GM18951 (cell line): Measurements from ENCODE around the gene HAS3.
"Not testable (repeated sequence)": the region's sequence is repeated elsewhere in the genome, so short reads cannot be mapped to it uniquely, and the experiment has no call there.

ENCODE experiments used
- POLR2A ChIP-seq: IDR thresholded peaks from 4 replicates; pipeline ENCODE4 v1.6.1; 2011; ENCODE audit warnings: mild to moderate bottlenecking; ENCODE audit not compliant: insufficient read length, insufficient read depth; ENCODE audit errors: extremely low read depth
- in situ Hi-C: fragments of 300-500 bp; cut with MboI; formaldehyde crosslinking; loops from one replicate; pipeline ENCODE4 v1.12.0; 2022; ENCODE audit warnings: low sequenced_read_pairs, mixed read lengths, inconsistent platforms; ENCODE audit not compliant: unreplicated experiment

The HAS3 gene

GRCh38 chr16:69114976-69115355 lies 9.5 kb downstream of the HAS3 start:
- TF ChIP-seq POLR2A, result no peak
- in situ Hi-C loops, result loop anchor here (25.0 kb wide), 2 partner anchors 203 to 278 kb away; partner anchors contain the start of gene TANGO6

GRCh38 chr16:69115361-69115760 lies 9.9 kb downstream of the HAS3 start:
- TF ChIP-seq POLR2A, result no peak
- in situ Hi-C loops, result loop anchor here (25.0 kb wide), 2 partner anchors 203 to 278 kb away; partner anchors contain the start of gene TANGO6

- in situ Hi-C loops, result loop anchor here (25.0 kb wide), 2 partner anchors 204 to 279 kb away; partner anchors contain the start of gene TANGO6
These were observed 10.4 kb downstream of the HAS3 start for GRCh38 chr16:69115837-69116236.

GRCh38 chr16:69116256-69116875 lies 10.9 kb downstream of the HAS3 start:
- in situ Hi-C loops, result loop anchor here (25.0 kb wide), 2 partner anchors 204 to 279 kb away; partner anchors contain the start of gene TANGO6
- no peak for TF ChIP-seq POLR2A

More at GRCh38 chr16:69115837-69116236, 10.4 kb downstream of the HAS3 start:
- no peak for TF ChIP-seq POLR2A

- in situ Hi-C loops, result loop anchor here (25.0 kb wide), 2 partner anchors 205 to 280 kb away; partner anchors contain the start of gene TANGO6
These were observed 11.5 kb downstream of the HAS3 start for GRCh38 chr16:69116906-69117305.

GRCh38 chr16:69118468-69118867 lies 13.0 kb downstream of the HAS3 start:
- in situ Hi-C loops, result loop anchor here (25.0 kb wide), 2 partner anchors 206 to 281 kb away; partner anchors contain the start of gene TANGO6
- TF ChIP-seq POLR2A, result no peak

More at GRCh38 chr16:69116906-69117305, 11.5 kb downstream of the HAS3 start:
- no peak for TF ChIP-seq POLR2A

- no peak for TF ChIP-seq POLR2A
- in situ Hi-C loops, result loop anchor here (25.0 kb wide), 2 partner anchors 207 to 282 kb away; partner anchors contain the start of gene TANGO6
These were observed 13.5 kb downstream of the HAS3 start for GRCh38 chr16:69118994-69119393.

GRCh38 chr16:69119536-69119935 lies 14.1 kb downstream of the HAS3 start:
- TF ChIP-seq POLR2A, result no peak
- in situ Hi-C loops, result loop anchor here (25.0 kb wide), 2 partner anchors 207 to 282 kb away; partner anchors contain the start of gene TANGO6

GRCh38 chr16:69120096-69120664 lies 14.7 kb downstream of the HAS3 start:
- no peak for TF ChIP-seq POLR2A
- in situ Hi-C loops, result loop anchor here (25.0 kb wide), 2 partner anchors 208 to 283 kb away; partner anchors contain the start of gene TANGO6

GRCh38 chr16:69123910-69124309 lies 18.5 kb downstream of the HAS3 start:
- TF ChIP-seq POLR2A, result no peak

GRCh38 chr16:69124406-69124805 lies 19.0 kb downstream of the HAS3 start:
- in situ Hi-C loops, result loop anchor here (25.0 kb wide), 2 partner anchors 212 to 287 kb away; partner anchors contain the start of gene TANGO6

More at GRCh38 chr16:69123910-69124309, 18.5 kb downstream of the HAS3 start:
- in situ Hi-C loops, result loop anchor here (25.0 kb wide), 2 partner anchors 212 to 287 kb away; partner anchors contain the start of gene TANGO6

- in situ Hi-C loops, result loop anchor here (25.0 kb wide), 2 partner anchors 213 to 288 kb away; partner anchors contain the start of gene TANGO6
These were observed 19.5 kb downstream of the HAS3 start for GRCh38 chr16:69124961-69125360.

- no peak for TF ChIP-seq POLR2A
- in situ Hi-C loops, result no loop called here
These were observed 20.8 kb downstream of the HAS3 start for GRCh38 chr16:69126221-69126620.

GRCh38 chr16:69126801-69127200 lies 21.3 kb downstream of the HAS3 start:
- in situ Hi-C loops, result not testable (repeated sequence)

GRCh38 chr16:69127966-69128510 lies 22.6 kb downstream of the HAS3 start:
- TF ChIP-seq POLR2A, result no peak
- in situ Hi-C loops, result no loop called here
